IPS-18c (cell line): ENCODE results near the gene ARIH1.
"Not testable (repeated sequence)": the region's sequence is repeated elsewhere in the genome, so short reads cannot be mapped to it uniquely, and the experiment has no call there.

Experiments
- H3K4me3 ChIP-seq: 2 replicates; pipeline ENCODE4 v1.7.0; 2013; ENCODE audit warnings: low read depth, mild to moderate bottlenecking, low read length, moderate library complexity; ENCODE audit not compliant: insufficient read depth
- H3K9me3 ChIP-seq: one replicate; pipeline ENCODE4 v1.6.1; 2013; ENCODE audit warnings: mild to moderate bottlenecking, low read length, moderate library complexity; ENCODE audit not compliant: control insufficient read depth, insufficient read depth

Gene ARIH1

DNA sequence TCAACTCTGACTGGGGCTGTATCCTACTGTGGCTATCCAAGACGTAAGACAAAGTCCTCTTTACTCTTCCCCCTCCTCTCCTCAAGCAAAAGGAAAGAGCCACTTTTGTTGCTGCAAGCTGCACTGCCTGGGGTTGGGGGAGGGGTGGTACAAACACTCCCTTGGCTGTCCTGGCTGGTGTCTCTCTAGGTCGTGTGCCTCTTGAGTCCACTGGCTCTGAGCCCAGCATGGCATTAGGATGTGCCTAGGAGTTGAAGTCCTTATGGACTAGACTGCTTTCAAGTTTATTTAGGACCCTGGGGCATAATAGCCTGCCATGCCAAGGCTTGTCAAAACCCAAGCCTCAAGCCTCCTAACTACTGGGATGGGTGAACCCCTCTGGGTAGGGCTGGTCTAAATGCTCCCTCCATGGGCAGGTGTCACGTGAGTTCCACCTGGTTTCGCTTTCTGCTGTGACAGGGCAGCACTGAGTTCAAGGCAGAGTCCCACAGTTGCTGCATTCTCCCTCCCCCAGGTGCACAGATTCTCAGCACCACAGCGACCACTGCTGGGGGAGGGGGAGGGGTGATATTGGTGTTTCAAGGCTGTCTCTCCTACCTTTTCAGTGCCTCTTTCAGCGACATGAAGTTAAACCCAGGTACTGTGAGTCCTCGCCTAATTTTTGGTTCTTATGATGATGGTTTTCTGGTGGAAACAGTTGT is 141.6 kb downstream of the ARIH1 start:
- not testable (repeated sequence) for H3K4me3 ChIP-seq, H3K9me3 ChIP-seq

DNA sequence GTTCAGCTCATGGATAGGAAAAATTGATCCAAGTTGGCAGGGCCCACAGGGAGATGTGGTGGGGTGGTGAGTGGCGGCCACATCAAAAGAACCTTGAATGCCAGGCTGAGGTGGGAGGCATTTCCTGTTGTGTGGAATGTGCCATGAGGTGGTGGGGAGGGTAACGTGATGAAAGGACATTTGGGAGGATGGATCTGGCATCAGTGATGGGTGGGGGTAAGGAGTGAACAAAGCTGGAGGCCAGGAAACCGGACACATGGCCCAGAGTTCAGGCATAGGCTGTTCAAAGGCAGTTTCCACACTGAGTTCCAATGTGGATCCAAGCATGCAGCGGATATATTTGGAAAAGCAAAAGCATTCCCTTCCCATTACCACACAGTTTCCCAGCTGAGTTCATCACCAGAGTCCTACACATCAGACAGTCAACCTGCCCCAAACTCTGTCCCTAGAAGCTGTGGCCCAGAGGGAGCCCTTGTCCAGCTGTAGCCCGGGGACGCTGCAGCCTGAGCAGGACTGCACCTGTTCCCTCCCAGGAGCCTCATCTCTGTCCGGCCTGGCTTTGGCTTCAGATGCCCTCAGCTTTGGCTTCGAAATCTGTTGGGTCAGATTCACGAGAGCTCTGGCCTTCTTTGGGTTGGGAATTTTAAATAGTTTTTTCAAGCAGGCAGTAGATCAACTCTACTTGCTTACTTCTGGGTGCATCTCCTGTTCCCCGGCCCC is 142.5 kb downstream of the ARIH1 start:
- Histone ChIP-seq H3K4me3 (no peak overlapping the region), H3K9me3 (no peaks in the 10 kb centered on the region)

DNA sequence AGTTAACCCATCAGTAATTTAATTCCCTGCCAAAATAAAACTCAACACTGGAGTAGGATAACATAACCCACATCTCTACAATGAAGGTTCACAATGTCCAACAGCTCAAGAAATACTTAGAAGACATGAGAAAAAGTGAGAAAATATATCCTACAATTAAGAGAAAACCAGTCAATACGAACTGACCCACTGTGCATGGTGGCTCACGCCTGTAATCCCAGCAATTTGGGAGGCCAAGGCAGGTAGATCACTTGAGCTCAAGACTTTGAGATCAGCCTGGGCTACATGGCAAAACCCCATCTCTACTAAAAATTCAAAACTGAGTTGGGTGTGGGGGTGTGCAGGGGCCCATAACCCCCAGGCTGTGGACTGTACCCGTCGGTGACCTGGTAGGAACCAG is 149.7 kb downstream of the ARIH1 start:
- H3K9me3 ChIP-seq, H3K4me3 ChIP-seq: not testable (repeated sequence)

DNA sequence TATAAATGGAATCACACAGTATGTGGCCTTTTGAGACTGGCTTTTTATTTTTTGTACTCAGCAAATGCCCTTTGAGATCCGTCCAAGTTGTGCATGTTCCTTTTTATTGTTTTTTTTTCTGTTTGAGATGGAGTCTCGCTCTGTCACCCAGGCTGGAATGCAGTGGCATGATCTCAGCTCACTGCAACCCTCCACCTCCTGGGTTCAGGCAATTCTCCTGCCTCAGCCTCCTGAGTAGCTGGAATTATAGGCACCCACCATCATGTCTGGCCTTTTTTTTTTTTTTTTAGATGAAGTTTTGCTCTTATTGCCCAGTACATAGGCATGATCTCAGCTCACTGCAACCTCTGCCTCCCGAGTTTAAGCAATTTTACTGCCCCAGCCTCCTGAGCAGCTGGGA is 152.0 kb downstream of the ARIH1 start:
- not testable (repeated sequence) for H3K4me3 ChIP-seq, H3K9me3 ChIP-seq

DNA sequence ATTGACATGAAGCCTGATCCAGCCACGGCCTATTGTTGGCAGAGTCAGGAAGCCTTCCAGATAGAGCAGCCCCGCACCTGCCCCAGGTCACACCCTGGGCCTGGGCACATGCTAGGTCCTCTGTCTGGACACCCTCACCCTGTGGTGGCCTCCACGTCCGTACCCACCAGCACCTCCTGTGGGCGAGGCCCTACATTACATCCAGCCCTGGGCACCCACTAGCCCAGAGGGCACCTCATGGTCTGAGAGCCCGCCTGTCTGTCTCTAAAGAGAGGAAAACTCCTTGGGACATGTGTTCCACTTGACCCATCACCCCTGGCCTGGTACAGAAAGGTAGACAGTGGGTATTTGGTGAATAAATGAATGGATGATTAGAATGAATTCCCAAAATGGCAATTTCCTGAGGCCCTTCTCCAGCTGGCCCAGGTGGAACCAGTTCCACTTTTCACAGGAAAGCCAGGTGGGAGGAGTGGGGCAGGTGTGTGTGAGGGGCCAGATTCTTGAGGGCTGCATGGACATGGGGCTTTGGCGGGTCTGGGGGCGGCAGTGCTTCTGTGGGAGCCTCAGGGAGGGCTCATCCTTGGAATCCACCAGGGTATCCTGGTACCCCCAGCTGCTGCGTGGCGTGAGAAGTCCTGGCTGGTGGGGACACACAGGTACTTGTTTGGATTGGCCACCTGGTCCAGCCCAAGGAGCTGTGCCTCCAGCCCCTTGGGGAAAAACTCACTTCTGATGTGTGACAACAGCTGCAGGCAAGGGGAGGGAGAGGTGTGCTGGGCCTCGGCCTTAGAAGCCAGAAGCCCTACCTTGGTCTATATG is 154.3 kb downstream of the ARIH1 start:
- H3K9me3 ChIP-seq, H3K4me3 ChIP-seq: not testable (repeated sequence)

DNA sequence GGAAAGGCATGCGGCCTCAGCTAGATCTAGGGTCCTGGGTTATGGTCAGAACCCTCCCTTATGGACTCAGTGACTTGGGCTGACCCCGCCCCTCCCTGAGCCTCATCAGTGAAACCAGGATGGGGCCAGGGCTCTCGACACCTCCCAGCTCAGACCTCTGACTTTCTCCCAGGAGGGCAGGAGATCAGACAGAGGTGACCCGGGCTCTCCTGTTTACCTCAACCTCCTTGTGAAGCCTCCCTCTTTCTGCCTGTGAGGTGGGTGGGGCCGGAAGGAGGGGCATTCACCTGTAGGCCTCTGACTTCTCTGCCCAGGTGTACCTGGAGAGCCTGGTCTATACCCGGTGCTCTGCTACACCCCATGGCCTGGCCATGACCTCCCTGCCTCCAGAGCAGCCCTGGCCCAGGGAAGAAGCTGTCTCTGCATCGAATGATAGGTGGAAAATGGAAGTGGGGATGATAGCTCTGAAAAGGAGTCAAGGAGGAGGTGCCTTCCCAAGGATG is 155.0 kb downstream of the ARIH1 start:
- not testable (repeated sequence) for H3K9me3 ChIP-seq, H3K4me3 ChIP-seq

- H3K9me3 ChIP-seq: not testable (repeated sequence)
- peak overlapping the region; percentile 31; the same call in 1 of the 2 replicates for H3K4me3 ChIP-seq
Observed at GRCh38 chr15:72636519-72637282, 162.6 kb downstream of the ARIH1 start.

DNA sequence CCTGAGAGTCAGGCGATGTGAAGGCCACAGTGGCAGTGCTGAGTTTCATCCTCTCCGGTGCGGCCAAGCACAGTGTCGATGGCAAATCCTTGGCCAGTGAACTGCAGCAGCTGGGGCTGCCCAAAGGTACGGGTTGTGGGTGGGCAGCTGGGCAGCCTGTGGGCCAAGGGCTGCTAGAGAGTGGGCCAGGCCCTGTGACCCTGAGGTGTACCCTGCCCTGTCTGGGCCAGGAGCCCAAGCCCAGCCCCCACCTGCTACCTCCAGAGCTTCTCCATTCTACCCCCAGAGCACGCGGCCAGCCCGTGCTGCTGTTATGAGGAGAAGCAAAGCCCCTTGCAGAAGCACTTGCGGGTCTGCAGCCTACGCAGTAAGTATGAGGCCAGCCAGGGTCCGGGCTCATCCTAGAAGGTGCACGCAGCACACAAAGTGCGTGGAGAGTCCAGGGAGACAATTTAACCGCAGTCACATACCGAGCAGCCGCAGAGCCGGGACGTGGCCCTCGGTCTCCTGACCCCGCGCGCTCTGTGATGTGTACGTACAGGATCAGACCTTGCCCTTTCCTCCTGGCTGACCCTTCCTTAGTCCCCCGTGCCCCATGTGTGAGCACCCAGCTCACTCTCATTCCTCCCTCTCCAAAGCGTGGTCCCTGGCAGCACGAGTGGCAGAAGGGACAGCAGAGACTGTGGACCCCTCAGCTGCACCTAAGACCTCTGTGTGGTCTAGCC is 165.8 kb downstream of the ARIH1 start:
- not testable (repeated sequence) for H3K9me3 ChIP-seq, H3K4me3 ChIP-seq

DNA sequence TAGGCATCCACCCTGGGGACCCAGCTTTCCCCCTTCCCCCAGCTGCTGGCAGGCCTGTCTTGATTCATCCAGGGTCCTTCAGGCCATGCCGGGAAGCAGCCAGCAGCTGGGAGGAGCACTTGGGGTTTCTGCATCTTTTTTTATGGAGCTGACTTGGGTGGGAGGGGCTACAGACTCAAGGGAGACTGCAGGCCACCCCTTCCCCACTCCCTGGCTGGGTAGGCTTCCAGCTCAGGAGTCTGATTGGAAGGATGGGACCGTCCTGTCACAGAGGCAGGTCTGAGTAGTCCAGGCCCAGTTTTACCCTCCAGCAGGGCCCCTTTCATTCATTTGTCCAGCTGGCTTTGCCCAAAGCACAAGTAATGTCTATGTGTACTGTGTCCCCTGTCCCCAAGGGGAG is 168.1 kb downstream of the ARIH1 start:
- not testable (repeated sequence) for H3K4me3 ChIP-seq, H3K9me3 ChIP-seq

DNA sequence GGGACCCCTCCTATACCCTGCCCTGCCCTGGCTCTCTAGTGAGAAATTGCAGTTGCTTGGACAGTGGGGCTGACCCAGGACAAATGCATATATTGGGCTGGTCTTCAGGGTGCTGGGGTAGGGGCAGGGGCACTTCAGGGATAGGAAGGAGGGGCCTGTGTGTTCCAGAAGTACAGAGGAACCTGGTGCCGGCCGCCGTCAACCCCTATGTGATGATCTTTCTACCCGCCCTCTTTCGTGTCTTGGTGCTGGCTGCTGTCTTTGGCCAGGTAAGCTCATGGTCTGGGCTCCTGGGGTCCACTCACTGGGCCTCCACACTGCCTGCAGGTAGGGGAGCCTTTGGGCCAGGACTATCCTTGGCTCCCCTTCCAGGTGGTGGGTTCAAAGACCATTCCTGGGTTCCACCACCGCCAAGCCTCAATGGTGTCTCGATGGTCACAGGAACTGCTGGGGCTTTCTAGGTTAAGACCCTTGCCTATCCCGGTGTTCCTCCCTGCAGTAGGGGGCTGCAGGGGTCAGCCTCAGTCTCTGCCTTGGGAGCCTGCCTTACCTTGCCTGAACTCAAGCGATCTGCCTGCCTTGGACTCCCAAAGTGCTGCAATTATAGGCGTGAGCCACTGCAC is 174.6 kb downstream of the ARIH1 start:
- H3K4me3 ChIP-seq, H3K9me3 ChIP-seq: not testable (repeated sequence)
